HG03108 (cell line): ENCODE data around the gene YIPF3.
"Not testable (repeated sequence)": the region's sequence is repeated elsewhere in the genome, so short reads cannot be mapped to it uniquely, and the experiment has no call there.

Source experiments
- ATAC-seq: cut with Tn5 transposase; IDR thresholded peaks from one replicate; pipeline ENCODE4 v1.9.1; 2021; ENCODE audit warnings: moderate library complexity; ENCODE audit not compliant: unreplicated experiment

YIPF3 gene

GRCh38 chr6:43467265-43467664 lies 49.5 kb downstream of the YIPF3 start:
- not testable (repeated sequence) for ATAC-seq

GRCh38 chr6:43465948-43466347 lies 50.8 kb downstream of the YIPF3 start:
- ATAC-seq = no peak

- no peak for ATAC-seq
Measured at GRCh38 chr6:43464337-43464736, 52.4 kb downstream of the YIPF3 start.

GRCh38 chr6:43461936-43462335 lies 54.8 kb downstream of the YIPF3 start:
- ATAC-seq = no peak
